Raji (cell line): Measurements from ENCODE around the gene ZNF14.
A peak's percentile ranks its signal among the peaks of the same experiment; 100 is the strongest.

Source experiments
- POLR2A ChIP-seq: IDR thresholded peaks from 2 replicates; pipeline ENCODE4 v1.6.1; 2011; ENCODE audit warnings: low read depth, low read length, control low read depth; ENCODE audit not compliant: insufficient read depth

The ZNF14 gene

DNA sequence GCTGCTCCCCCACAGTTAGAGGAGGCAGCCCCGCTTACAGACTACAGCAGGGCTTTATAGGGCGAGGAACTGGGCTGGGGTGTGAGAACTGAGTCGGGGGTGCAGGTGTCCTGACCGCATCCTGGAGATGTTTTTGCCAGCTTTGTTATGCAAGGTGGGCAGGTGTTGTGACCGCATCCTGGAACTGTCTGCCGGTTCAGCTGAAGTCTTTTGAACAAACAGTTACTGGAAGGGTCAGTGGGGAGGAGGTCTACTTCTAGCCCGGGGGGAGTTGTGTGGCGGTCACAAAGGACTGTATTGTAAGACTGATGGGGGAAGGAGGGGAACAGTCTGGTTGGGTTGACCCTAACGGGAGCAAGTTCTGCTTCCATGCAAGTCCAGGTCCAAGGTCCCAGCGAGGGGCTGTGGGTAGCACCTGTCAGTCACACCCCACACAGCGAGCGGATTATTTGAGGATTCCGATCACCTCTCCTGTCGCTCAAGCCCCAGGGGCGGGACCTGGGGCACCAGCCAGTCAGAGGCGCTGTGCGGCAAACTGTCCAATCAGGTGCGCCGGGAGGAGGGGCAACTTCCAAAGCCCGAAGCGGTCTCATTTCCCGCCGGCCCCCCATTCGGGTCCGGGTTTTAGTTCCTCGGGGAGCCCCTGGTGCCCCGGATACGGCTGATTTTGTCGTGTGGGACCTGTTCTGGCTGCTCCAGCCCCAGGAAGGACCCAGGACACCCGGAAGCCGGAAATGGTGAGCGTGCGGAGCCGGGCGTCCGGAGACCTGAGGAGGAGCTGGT, 64.5 kb downstream of the ZNF14 start, which contains the start of gene ZNF101:
Gene ZNF101, plus strand, starts transcription at position 610 of the 783 bp plus-strand sequence. Its CDS starts 125 bp downstream, at position 735.
- TF ChIP-seq POLR2A = peak; percentile 77

DNA sequence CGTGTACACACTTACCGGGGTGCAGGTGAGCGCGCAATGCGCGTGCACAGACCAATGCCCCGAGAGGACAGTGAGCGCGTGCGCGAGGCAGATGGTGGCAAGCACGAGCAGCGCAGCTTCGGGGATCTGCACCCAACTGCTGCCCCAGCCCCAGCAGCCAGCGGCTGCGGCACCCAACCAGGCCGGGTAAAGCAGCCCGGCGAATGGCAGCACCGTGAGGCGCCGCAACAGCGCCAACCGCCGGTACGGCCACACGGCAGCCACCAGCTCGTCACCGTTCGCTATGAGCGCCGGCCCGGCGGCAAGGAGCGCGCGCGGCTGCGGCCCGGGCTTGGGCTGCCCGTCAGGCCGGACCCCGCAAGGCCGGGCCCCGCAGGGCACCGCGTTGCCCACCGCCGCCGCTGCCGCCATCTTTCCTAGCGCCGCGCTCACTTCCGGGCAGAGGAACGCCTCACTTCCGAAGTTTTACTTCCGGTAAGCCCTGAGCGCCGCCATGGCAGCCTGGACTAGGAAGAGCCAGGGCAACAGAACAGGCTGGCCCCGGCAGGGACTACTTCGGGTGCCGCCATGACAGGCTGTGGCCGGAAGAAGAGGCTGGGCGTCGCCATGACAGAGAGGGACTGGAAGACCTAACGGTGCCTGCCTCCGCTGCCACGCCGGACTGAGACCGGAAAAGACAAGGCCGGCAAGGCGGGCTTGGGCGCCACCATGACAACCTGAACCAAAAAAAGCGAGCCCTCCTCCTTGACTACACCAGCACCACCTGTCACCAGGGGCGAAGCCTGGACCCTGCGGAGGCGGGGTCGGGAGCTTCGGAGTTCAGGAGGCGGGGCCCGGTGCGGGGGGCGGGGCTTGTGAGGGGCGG, 69.4 kb downstream of the ZNF14 start, which contains the start of gene ATP13A1:
Gene ATP13A1, minus strand, starts transcription at position 421 of the 865 bp plus-strand sequence. Its CDS starts 10 bp downstream, at position 411.
- TF ChIP-seq POLR2A = peak; percentile 79

DNA sequence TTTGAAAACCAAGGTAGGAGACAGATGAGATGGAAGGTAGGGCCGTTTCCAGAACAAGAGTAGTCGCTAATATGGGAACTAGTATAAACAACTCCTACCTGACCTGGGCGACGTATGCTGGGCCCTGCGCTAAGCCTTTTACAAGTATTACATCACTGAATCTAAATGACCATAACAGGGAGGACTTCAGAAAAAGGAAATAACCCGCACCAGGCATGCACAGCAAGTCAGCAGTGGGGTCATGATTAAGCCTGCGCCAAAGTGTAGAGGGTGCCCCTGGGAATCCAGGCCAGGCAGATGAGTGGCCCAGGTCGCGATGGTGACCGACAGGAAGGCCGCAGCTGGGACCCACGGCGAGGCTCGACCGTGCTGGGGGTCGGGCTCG, 70.0 kb downstream of the ZNF14 start:
- no peak for TF ChIP-seq POLR2A

DNA sequence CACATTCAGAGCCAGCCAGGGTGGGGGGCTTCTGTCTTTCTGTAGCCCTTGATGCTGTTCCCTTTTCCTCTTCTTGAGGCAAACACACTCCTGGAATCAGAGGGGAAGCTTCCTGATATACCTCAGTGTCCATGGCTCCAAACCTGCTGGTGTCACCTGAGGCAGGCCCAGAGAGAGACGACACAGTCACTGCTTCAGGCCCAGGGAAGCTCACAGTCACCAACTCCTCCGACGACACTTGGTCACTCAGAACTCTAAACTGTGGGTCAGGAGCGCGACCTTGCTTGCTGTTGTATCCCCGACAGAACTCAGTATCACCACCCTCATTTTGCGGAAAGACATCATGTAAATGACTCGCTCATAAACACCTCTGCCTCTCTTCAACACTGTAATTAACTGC, 70.6 kb downstream of the ZNF14 start:
- TF ChIP-seq POLR2A = no peak; the same call in 1 of the 2 replicates

DNA sequence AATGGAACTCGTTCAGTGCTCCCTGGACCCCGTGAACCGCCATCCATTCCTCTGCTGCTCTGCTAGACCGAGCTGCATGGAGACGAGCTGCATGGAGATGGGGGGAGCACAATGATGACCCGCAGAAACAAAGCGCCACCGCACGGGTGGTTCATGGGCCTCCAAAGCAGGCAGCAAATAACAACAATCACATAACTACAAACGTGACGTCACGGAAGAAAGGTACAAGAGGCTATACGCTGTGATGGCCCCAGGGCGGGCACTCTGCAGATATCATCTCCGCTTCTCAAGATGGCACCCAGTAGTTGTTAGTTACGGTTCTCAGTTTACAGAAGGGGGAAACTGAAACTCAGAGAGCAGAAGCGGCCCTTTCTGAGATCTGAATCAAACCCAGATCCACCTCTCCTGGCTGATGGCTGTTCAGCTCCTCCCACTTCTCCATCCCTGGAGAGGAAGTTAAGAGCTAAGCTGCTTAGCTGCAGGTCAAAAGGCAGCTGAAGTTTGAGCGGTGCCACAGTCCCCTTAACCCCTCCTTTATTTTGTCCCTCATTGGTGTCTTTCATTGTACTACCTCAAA, 71.1 kb downstream of the ZNF14 start:
- TF ChIP-seq POLR2A = peak; percentile 58

DNA sequence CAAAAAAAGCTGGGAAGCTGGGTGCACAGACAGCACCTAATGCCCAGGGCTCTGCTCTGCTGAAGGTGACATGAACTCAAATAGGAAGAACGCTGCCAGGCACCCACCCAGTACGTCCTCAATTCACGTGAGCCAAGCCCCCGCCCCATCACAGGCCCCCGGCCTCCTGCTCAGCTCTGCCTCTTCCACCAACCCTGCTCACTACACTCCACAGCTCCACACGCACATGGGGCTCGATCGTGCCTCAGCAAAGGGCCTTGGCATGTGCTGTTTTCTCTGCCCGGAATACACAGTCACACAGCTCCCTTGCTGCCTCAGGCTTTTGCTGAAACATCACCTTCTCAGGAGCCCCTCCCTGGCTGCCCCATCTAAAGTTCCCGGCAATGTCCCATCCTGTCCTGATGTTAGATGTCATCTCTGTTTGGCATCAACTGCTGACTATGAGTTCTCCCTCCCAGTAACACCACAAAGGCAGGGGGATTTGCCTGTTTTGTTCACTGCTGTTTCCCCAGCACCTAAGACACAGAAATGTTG, 71.7 kb downstream of the ZNF14 start:
- TF ChIP-seq POLR2A = no peak
